ENCODE measurements around the gene WEE2. TPM values are rescaled to one million over a fixed set of nuclear protein-coding genes. Genes with fewer than 3 reads are reported as not detected.
"Not testable (repeated sequence)": the region's sequence is repeated elsewhere in the genome, so short reads cannot be mapped to it uniquely, and the experiment has no call there.

The WEE2 gene
- total RNA-seq, 1 donor from 2014 or later = not detected

DNA sequence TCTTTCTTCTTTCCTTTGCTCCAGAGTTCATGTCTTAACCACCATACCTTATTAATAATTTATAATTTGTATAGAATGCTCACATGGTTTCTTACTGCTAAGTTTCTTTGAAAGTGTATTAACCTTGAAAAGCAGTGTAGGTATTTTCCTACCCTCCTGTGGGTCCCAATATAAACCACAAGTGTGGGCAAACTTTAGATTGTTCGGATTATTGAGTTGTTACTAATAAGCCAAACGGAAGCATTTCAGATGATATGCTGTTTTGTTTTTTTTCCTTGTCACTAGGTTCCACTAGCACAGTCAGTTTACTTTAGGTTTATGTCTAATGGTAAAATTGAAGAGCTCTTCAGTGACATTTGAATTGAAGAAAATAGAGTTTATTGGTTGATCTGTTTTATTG is 40.2 kb downstream of the WEE2 start:
- DNase-seq = no peak
- intact Hi-C loops (cut with DNase I) = no loop called here

GRCh38 chr7:141751904-141752303 is 43.8 kb downstream of the WEE2 start:
- intact Hi-C loops (cut with DNase I); ATAC-seq (ENCODE audit: poor library complexity): not testable (repeated sequence)

More for the DNA sequence above, 40.2 kb downstream of the WEE2 start:
- ATAC-seq (ENCODE audit: poor library complexity) = no peak

DNA sequence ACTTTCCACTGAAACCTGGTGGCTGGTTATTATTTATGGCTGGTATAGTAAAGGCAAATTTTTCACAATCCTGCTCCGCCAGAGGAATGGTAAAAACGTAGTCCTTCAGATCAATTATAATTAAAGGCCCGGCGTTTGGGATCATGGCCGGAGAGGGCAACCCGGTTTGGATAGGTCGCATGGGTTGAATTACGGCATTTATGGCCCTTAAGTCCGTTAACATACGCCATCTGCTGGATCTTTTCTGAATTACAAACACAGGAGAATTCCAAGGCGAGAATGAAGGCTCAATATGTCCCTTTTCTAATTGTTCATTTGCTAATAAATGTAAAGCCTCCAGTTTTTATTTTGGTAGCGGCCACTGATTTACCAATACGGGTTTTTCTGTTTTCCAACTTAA is 44.5 kb downstream of the WEE2 start:
- no peak for ATAC-seq (ENCODE audit: poor library complexity)
- intact Hi-C loops (cut with DNase I) = no loop called here
- DNase-seq = no peak

More at GRCh38 chr7:141751904-141752303, 43.8 kb downstream of the WEE2 start:
- not testable (repeated sequence) for DNase-seq

DNA sequence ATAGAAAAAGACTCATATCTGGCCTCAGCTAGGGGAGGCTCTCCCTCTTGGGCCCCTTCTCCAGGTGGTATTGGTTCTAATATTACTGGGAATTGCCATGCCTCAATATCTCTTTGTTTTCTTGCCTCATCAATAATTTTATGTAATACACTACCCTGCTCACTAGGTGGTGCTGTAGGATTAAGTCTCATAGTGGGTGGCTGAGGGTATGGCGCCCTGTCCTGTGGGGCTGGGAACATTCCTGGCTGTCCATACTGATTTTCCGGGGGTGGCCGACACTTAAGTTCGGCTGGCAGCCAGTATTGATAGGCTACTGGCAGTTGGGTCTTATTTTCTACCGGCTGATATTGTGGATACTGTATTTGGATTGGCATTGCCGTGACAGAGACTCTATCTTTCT is 46.8 kb downstream of the WEE2 start:
- intact Hi-C loops (cut with DNase I) = no loop called here

GRCh38 chr7:141763797-141764196 is 55.6 kb downstream of the WEE2 start, which contains the start of gene TAS2R3:
TSS of gene TAS2R3 (plus strand) at chr7:141764097. CDS start at chr7:141764159, 62 bp downstream.
- ATAC-seq (ENCODE audit: poor library complexity) (no peak), DNase-seq (no peak)
- intact Hi-C loops (cut with DNase I) = no loop called here

More for the DNA sequence above, 46.8 kb downstream of the WEE2 start:
- ATAC-seq (ENCODE audit: poor library complexity) (no peak), DNase-seq (no peak)

DNA sequence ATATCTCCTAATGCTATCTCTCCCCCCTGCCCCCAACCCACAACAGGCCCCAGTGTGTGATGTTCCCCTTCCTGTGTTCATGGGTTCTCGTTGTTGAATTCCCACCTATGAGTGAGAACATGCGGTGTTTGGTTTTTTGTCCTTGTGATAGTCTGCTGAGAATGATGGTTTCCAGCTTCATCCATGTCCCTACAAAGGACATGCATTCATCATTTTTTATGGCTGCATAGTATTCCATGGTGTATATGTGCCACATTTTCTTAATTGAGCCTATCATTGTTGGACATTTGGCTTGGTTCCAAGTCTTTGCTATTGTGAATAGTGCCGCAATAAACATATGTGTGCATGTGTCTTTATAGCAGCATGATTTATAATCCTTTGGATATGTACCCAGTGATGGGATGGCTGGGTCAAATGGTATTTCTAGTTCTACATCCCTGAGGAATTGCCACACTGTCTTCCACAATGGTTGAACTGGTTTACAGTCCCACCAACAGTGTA is 62.0 kb downstream of the WEE2 start:
- ATAC-seq (ENCODE audit: poor library complexity); intact Hi-C loops (cut with DNase I); DNase-seq: not testable (repeated sequence)

GRCh38 chr7:141776374-141776773 is 68.2 kb downstream of the WEE2 start, which contains the start of gene TAS2R4:
TSS of gene TAS2R4 (plus strand) at chr7:141776674. CDS start at chr7:141778489, 1,815 bp downstream.
- intact Hi-C loops (cut with DNase I) = no loop called here
- DNase-seq (no peak), ATAC-seq (ENCODE audit: poor library complexity) (no peak)

Other genes with a start within 250 kb of the WEE2 start
- gene AGK, start 156.9 kb upstream of the WEE2 start, total RNA-seq = 27.7 TPM
- gene DENND11, start 6.2 kb upstream of the WEE2 start, total RNA-seq = 8.6 TPM
- gene SSBP1, start 30.0 kb downstream of the WEE2 start, total RNA-seq = 116 TPM
- gene TAS2R3, start 55.7 kb downstream of the WEE2 start, total RNA-seq = 0.32 TPM
- 0.32 TPM for gene TAS2R4, start 68.3 kb downstream of the WEE2 start, total RNA-seq
- gene TAS2R5, start 81.9 kb downstream of the WEE2 start, total RNA-seq = 0.27 TPM
- not detected for gene PRSS37, start 133.1 kb downstream of the WEE2 start, total RNA-seq
- gene OR9A4, start 208.0 kb downstream of the WEE2 start, total RNA-seq = not detected
- 0.08 TPM for gene CLEC5A, start 238.6 kb downstream of the WEE2 start, total RNA-seq

Measured in Right ventricle myocardium superior (tissue), 1 donor.